ENCODE results near the gene RUNX1.

Gene RUNX1

GRCh38 chr21:35023396-35024070 is 25.6 kb downstream of the RUNX1 start:
- H3K36me3 ChIP-seq (ENCODE audit: insufficient read depth, low read depth, low read length): no peaks in the 10 kb centered on the region
- H3K9me3 ChIP-seq (ENCODE audit: insufficient read depth, low read depth, low read length): no peaks in the 10 kb centered on the region
- H3K27me3 ChIP-seq (ENCODE audit: insufficient read depth, low read length): peaks cover 33% of the 10 kb centered on the region
- no peak overlapping the region for H3K9ac ChIP-seq (ENCODE audit: low read depth, low read length)
- H3K27ac ChIP-seq (ENCODE audit: low read length): no peak overlapping the region
- peaks cover 7% of the 10 kb centered on the region; the same call in 1 of the 2 replicates for H3K4me1 ChIP-seq (ENCODE audit: insufficient read depth, low read length)
- no peak overlapping the region for H3K4me3 ChIP-seq (ENCODE audit: low read length)

GRCh38 chr21:35021546-35021945 is 27.6 kb downstream of the RUNX1 start:
- Histone ChIP-seq H3K36me3 (ENCODE audit: insufficient read depth, low read depth, low read length) (no peaks in the 10 kb centered on the region), H3K27me3 (ENCODE audit: insufficient read depth, low read length) (peaks cover 14% of the 10 kb centered on the region), H3K4me3 (ENCODE audit: low read length) (no peak overlapping the region), H3K4me1 (ENCODE audit: insufficient read depth, low read length) (no peaks in the 10 kb centered on the region), H3K27ac (ENCODE audit: low read length) (no peak overlapping the region), H3K9ac (ENCODE audit: low read depth, low read length) (no peak overlapping the region), H3K9me3 (ENCODE audit: insufficient read depth, low read depth, low read length) (no peaks in the 10 kb centered on the region)

- Histone ChIP-seq H3K4me1 (ENCODE audit: insufficient read depth, low read length) (no peaks in the 10 kb centered on the region), H3K4me3 (ENCODE audit: low read length) (no peak overlapping the region), H3K36me3 (ENCODE audit: insufficient read depth, low read depth, low read length) (no peaks in the 10 kb centered on the region), H3K27me3 (ENCODE audit: insufficient read depth, low read length) (peaks cover 8% of the 10 kb centered on the region), H3K9ac (ENCODE audit: low read depth, low read length) (no peak overlapping the region), H3K9me3 (ENCODE audit: insufficient read depth, low read depth, low read length) (no peaks in the 10 kb centered on the region), H3K27ac (ENCODE audit: low read length) (no peak overlapping the region)
Measured at GRCh38 chr21:35020902-35021301, 28.2 kb downstream of the RUNX1 start.

- Histone ChIP-seq H3K9ac (ENCODE audit: low read depth, low read length) (no peak overlapping the region), H3K36me3 (ENCODE audit: insufficient read depth, low read depth, low read length) (no peaks in the 10 kb centered on the region), H3K27me3 (ENCODE audit: insufficient read depth, low read length) (peaks cover 4% of the 10 kb centered on the region), H3K4me3 (ENCODE audit: low read length) (no peak overlapping the region), H3K4me1 (ENCODE audit: insufficient read depth, low read length) (no peaks in the 10 kb centered on the region), H3K27ac (ENCODE audit: low read length) (no peak overlapping the region), H3K9me3 (ENCODE audit: insufficient read depth, low read depth, low read length) (no peaks in the 10 kb centered on the region)
Measured at GRCh38 chr21:35020436-35020835, 28.7 kb downstream of the RUNX1 start.

GRCh38 chr21:35019631-35020032 is 29.5 kb downstream of the RUNX1 start:
- Histone ChIP-seq H3K9ac (ENCODE audit: low read depth, low read length) (no peak overlapping the region), H3K9me3 (ENCODE audit: insufficient read depth, low read depth, low read length) (no peaks in the 10 kb centered on the region), H3K4me3 (ENCODE audit: low read length) (no peak overlapping the region), H3K36me3 (ENCODE audit: insufficient read depth, low read depth, low read length) (no peaks in the 10 kb centered on the region), H3K27ac (ENCODE audit: low read length) (no peak overlapping the region), H3K4me1 (ENCODE audit: insufficient read depth, low read length) (no peaks in the 10 kb centered on the region), H3K27me3 (ENCODE audit: insufficient read depth, low read length) (no peaks in the 10 kb centered on the region)

GRCh38 chr21:35017256-35017655 is 31.8 kb downstream of the RUNX1 start:
- H3K36me3 ChIP-seq (ENCODE audit: insufficient read depth, low read depth, low read length): no peaks in the 10 kb centered on the region
- no peak overlapping the region for H3K27ac ChIP-seq (ENCODE audit: low read length)
- no peaks in the 10 kb centered on the region for H3K9me3 ChIP-seq (ENCODE audit: insufficient read depth, low read depth, low read length)
- no peaks in the 10 kb centered on the region for H3K27me3 ChIP-seq (ENCODE audit: insufficient read depth, low read length)
- H3K4me3 ChIP-seq (ENCODE audit: low read length): no peak overlapping the region
- no peak overlapping the region for H3K9ac ChIP-seq (ENCODE audit: low read depth, low read length)
- no peaks in the 10 kb centered on the region for H3K4me1 ChIP-seq (ENCODE audit: insufficient read depth, low read length)

GRCh38 chr21:35016517-35017188 is 32.4 kb downstream of the RUNX1 start:
- no peaks in the 10 kb centered on the region for H3K9me3 ChIP-seq (ENCODE audit: insufficient read depth, low read depth, low read length)
- no peak overlapping the region for H3K9ac ChIP-seq (ENCODE audit: low read depth, low read length)
- H3K27me3 ChIP-seq (ENCODE audit: insufficient read depth, low read length): no peaks in the 10 kb centered on the region
- no peaks in the 10 kb centered on the region for H3K36me3 ChIP-seq (ENCODE audit: insufficient read depth, low read depth, low read length)
- H3K27ac ChIP-seq (ENCODE audit: low read length): no peak overlapping the region
- no peak overlapping the region for H3K4me3 ChIP-seq (ENCODE audit: low read length)
- H3K4me1 ChIP-seq (ENCODE audit: insufficient read depth, low read length): no peaks in the 10 kb centered on the region

- Histone ChIP-seq H3K9me3 (ENCODE audit: insufficient read depth, low read depth, low read length) (no peaks in the 10 kb centered on the region), H3K4me3 (ENCODE audit: low read length) (no peak overlapping the region), H3K36me3 (ENCODE audit: insufficient read depth, low read depth, low read length) (no peaks in the 10 kb centered on the region), H3K27me3 (ENCODE audit: insufficient read depth, low read length) (no peaks in the 10 kb centered on the region), H3K9ac (ENCODE audit: low read depth, low read length) (no peak overlapping the region), H3K27ac (ENCODE audit: low read length) (no peak overlapping the region), H3K4me1 (ENCODE audit: insufficient read depth, low read length) (no peaks in the 10 kb centered on the region)
Measured at GRCh38 chr21:35016071-35016470, 33.0 kb downstream of the RUNX1 start.

- Histone ChIP-seq H3K9me3 (ENCODE audit: insufficient read depth, low read depth, low read length) (no peaks in the 10 kb centered on the region), H3K4me1 (ENCODE audit: insufficient read depth, low read length) (no peaks in the 10 kb centered on the region), H3K27me3 (ENCODE audit: insufficient read depth, low read length) (no peaks in the 10 kb centered on the region), H3K36me3 (ENCODE audit: insufficient read depth, low read depth, low read length) (no peaks in the 10 kb centered on the region), H3K27ac (ENCODE audit: low read length) (no peak overlapping the region), H3K4me3 (ENCODE audit: low read length) (no peak overlapping the region), H3K9ac (ENCODE audit: low read depth, low read length) (no peak overlapping the region)
Measured at GRCh38 chr21:35015435-35016024, 33.6 kb downstream of the RUNX1 start.

GRCh38 chr21:35014302-35015041 is 34.6 kb downstream of the RUNX1 start:
- H3K27ac ChIP-seq (ENCODE audit: low read length): no peak overlapping the region

GRCh38 chr21:35011681-35012080 is 37.4 kb downstream of the RUNX1 start:
- no peaks in the 10 kb centered on the region for H3K4me1 ChIP-seq (ENCODE audit: insufficient read depth, low read length)
- H3K27me3 ChIP-seq (ENCODE audit: insufficient read depth, low read length): no peaks in the 10 kb centered on the region
- no peak overlapping the region for H3K27ac ChIP-seq (ENCODE audit: low read length)
- H3K36me3 ChIP-seq (ENCODE audit: insufficient read depth, low read depth, low read length): no peaks in the 10 kb centered on the region
- H3K4me3 ChIP-seq (ENCODE audit: low read length): no peak overlapping the region
- no peaks in the 10 kb centered on the region for H3K9me3 ChIP-seq (ENCODE audit: insufficient read depth, low read depth, low read length)
- H3K9ac ChIP-seq (ENCODE audit: low read depth, low read length): no peak overlapping the region

More at GRCh38 chr21:35014302-35015041, 34.6 kb downstream of the RUNX1 start:
- H3K9ac ChIP-seq (ENCODE audit: low read depth, low read length): no peak overlapping the region
- no peaks in the 10 kb centered on the region for H3K27me3 ChIP-seq (ENCODE audit: insufficient read depth, low read length)
- no peaks in the 10 kb centered on the region for H3K4me1 ChIP-seq (ENCODE audit: insufficient read depth, low read length)
- H3K9me3 ChIP-seq (ENCODE audit: insufficient read depth, low read depth, low read length): no peaks in the 10 kb centered on the region
- no peak overlapping the region for H3K4me3 ChIP-seq (ENCODE audit: low read length)
- no peaks in the 10 kb centered on the region for H3K36me3 ChIP-seq (ENCODE audit: insufficient read depth, low read depth, low read length)
